BLaER1 treated with 17β-estradiol and CSF1 and Interleukin-3, amounts not matched to agents 10 nM and 100 nM (cell line): ENCODE results near the gene TAP1.

ENCODE experiments used
- H3K27ac ChIP-seq, 11 experiments: shearing (Covaris generic); formaldehyde crosslinking; 2 replicates each; pipeline ENCODE4 v1.8.1; 2022
- H3K27me3 ChIP-seq, 11 experiments: shearing (Covaris generic); formaldehyde crosslinking; 2 replicates each; pipeline ENCODE4 v1.8.1; 2022
- H3K36me3 ChIP-seq, 11 experiments: shearing (Covaris generic); formaldehyde crosslinking; 2 replicates each; pipeline ENCODE4 v1.8.1; 2022
- H3K4me1 ChIP-seq, 10 experiments: shearing (Covaris generic); formaldehyde crosslinking; 2 replicates each; pipeline ENCODE4 v1.8.1; 2022
- H3K4me2 ChIP-seq, 11 experiments: shearing (Covaris generic); formaldehyde crosslinking; 2 replicates each; pipeline ENCODE4 v1.8.1; 2022
- H3K4me3 ChIP-seq, 10 experiments: shearing (Covaris generic); formaldehyde crosslinking; 2 replicates each; pipeline ENCODE4 v1.8.1; 2022
- H3K9ac ChIP-seq, 11 experiments: shearing (Covaris generic); formaldehyde crosslinking; 2 replicates each; pipeline ENCODE4 v1.8.1; 2022
- H3K9me3 ChIP-seq, 11 experiments: shearing (Covaris generic); formaldehyde crosslinking; replicated peaks in 1 of 11; 2 replicates each; pipeline ENCODE4 v1.8.1; 2022
- H4K20me1 ChIP-seq, 11 experiments: shearing (Covaris generic); formaldehyde crosslinking; 2 replicates each; pipeline ENCODE4 v1.8.1; 2022
- Cebpa-rat ChIP-seq, 11 experiments: shearing (Covaris generic); IDR thresholded peaks; 2 replicates each; pipeline ENCODE4 v1.8.1; 2022

The TAP1 gene

DNA sequence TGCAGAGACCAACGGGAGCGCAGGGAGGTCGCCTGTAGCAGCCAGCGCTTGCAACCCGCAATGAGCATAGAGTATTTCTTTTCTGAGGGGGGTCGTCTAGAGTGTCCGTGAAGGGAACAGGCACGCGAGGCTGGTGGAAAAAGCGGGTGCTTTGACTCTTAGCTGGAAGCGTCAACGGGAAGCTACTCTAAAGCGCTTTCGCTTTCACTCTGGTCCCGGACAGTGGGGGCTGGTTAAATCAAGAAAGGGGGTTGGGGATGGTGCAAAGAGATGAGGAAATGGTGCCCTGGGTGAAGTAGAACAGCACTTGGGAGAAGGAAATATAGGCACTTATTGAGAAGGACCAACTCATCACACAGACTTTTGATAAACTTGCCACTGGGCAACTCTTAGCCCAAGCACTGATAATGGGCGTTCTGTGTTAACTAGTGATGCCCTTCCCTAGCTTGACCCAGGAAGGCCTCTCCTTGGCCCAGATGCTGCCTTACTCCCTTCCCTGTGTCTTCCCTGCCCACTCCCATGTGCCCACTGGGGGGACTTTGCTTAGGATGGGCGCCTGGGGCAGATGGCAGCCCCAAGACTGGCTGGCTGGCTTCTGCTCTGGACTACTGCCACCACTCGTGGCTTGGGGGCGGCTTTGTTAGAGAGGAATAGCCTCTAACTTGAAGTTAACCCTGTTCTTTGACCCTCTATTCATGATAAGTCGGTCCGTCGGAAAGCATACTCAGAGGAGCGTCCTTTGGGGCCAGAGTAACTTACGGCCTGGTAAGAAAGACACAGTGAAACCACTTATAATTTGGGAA is 1.1 kb upstream of the TAP1 start:
- Histone ChIP-seq H3K4me3 (peak overlapping the region; percentile 80 to 93 (median 84)), H3K36me3 (peaks cover 42 to 58% (median 52%) of the 10 kb centered on the region in 11 experiments), H3K27ac (peak overlapping the region; percentile 8 to 96 (median 88); a peak in 21 of 22 replicates), H3K27me3 (no peaks in the 10 kb centered on the region), H4K20me1 (peaks cover 0 to 5% (median 0%) of the 10 kb centered on the region in 11 experiments; a peak in 1 of 22 replicates), H3K4me1 (peaks cover 34 to 47% (median 42%) of the 10 kb centered on the region in 10 experiments), H3K4me2 (peak overlapping the region; percentile 91 to 100 (median 95)), H3K9me3 (no peaks in the 10 kb centered on the region), H3K9ac (peak overlapping the region; percentile 81 to 94 (median 86))
- no peak for TF ChIP-seq Cebpa-rat (IDR thresholded peaks at IDR 0.05)

GRCh38 chr6:32852844-32853540 is 512 bp downstream of the TAP1 start:
- Histone ChIP-seq H4K20me1 (peaks cover 0 to 5% (median 0%) of the 10 kb centered on the region in 11 experiments; a peak in 2 of 22 replicates), H3K36me3 (peaks cover 42 to 58% (median 51%) of the 10 kb centered on the region in 11 experiments), H3K4me1 (peaks cover 33 to 45% (median 39%) of the 10 kb centered on the region in 10 experiments), H3K27ac (peak overlapping the region; percentile 67 to 96 (median 88)), H3K27me3 (no peaks in the 10 kb centered on the region), H3K9me3 (no peaks in the 10 kb centered on the region; a peak in 3 of 22 replicates), H3K9ac (peak overlapping the region; percentile 81 to 94 (median 86)), H3K4me3 (peak overlapping the region; percentile 80 to 93 (median 84)), H3K4me2 (peak overlapping the region; percentile 91 to 100 (median 96))
- no peak for TF ChIP-seq Cebpa-rat (IDR thresholded peaks at IDR 0.05)

GRCh38 chr6:32852018-32852843 is 1.3 kb downstream of the TAP1 start:
- TF ChIP-seq Cebpa-rat (IDR thresholded peaks at IDR 0.05), result no peak
- no peaks in the 10 kb centered on the region; a peak in 3 of 22 replicates for H3K9me3 ChIP-seq
- H3K9ac ChIP-seq, result peak overlapping the region; percentile 81 to 94 (median 86)

DNA sequence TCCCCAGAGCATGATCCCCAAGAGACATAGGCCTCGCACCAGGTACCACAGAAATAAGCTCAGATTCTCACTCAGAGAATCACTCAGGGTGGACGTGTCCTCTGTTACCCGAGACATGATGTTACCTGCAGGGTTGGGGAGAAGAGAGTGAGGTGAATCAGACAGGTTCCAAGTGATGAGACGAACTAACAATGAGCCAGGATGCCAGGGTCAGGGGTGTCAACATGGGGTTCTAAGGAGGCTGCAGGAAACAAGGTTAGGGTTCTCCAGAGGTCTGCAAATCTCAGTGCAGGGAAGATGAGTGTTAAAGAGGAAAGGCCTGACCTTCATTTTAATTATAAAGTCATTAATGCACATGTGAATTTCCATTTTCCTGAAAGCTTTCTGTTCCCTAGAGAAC is 2.5 kb downstream of the TAP1 start:
- no peaks in the 10 kb centered on the region for H3K27me3 ChIP-seq
- H3K4me3 ChIP-seq, result no peak overlapping the region
- H3K9me3 ChIP-seq, result no peaks in the 10 kb centered on the region; a peak in 3 of 22 replicates
- H3K36me3 ChIP-seq, result peaks cover 51 to 58% (median 55%) of the 10 kb centered on the region in 11 experiments
- H3K27ac ChIP-seq, result no peak overlapping the region
- H3K4me2 ChIP-seq, result peak overlapping the region; percentile 91 to 100 (median 96); a peak in 18 of 22 replicates
- peaks cover 0 to 23% (median 11%) of the 10 kb centered on the region in 11 experiments; a peak in 10 of 22 replicates for H4K20me1 ChIP-seq
- H3K4me1 ChIP-seq, result peaks cover 37 to 58% (median 52%) of the 10 kb centered on the region in 10 experiments
- no peak for TF ChIP-seq Cebpa-rat (IDR thresholded peaks at IDR 0.05)
- H3K9ac ChIP-seq, result peak overlapping the region in 2 of 11 experiments; percentile 41 to 86; a peak in 2 of 22 replicates

More at GRCh38 chr6:32852018-32852843, 1.3 kb downstream of the TAP1 start:
- peak overlapping the region; percentile 91 to 100 (median 96) for H3K4me2 ChIP-seq
- H3K4me3 ChIP-seq, result peak overlapping the region; percentile 80 to 93 (median 84)
- H3K27ac ChIP-seq, result peak overlapping the region; percentile 67 to 96 (median 88); a peak in 21 of 22 replicates
- no peaks in the 10 kb centered on the region for H3K27me3 ChIP-seq
- H3K4me1 ChIP-seq, result peaks cover 33 to 50% (median 43%) of the 10 kb centered on the region in 10 experiments
- H3K36me3 ChIP-seq, result peaks cover 44 to 58% (median 51%) of the 10 kb centered on the region in 11 experiments
- H4K20me1 ChIP-seq, result peaks cover 0 to 10% (median 0%) of the 10 kb centered on the region in 11 experiments; a peak in 6 of 22 replicates

DNA sequence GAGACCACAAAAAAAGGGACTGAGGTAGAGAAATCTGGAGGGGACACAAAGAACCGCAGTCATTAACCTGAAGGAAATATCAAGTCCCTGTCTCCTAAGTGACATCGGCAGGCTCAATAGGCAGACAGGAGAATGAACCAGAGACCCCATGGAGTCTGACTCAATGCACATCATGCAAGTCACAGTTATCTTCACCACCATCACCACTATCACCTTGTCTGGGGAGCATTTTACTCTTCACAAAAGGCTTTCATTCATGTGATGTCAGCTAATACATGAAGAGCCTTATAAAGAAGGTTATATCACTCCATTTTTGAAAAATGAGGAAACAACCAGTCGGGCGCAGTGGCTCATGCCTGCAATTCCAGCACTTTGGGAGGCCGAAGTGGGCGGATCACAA is 4.4 kb downstream of the TAP1 start:
- Histone ChIP-seq H3K9me3 (no peaks in the 10 kb centered on the region; a peak in 3 of 22 replicates), H3K27me3 (no peaks in the 10 kb centered on the region), H3K4me3 (no peak overlapping the region)

GRCh38 chr6:32847795-32848194 is 5.7 kb downstream of the TAP1 start:
- peaks cover 42 to 63% (median 57%) of the 10 kb centered on the region in 10 experiments for H3K4me1 ChIP-seq

More for the DNA sequence above, 4.4 kb downstream of the TAP1 start:
- H3K4me2 ChIP-seq, result no peak overlapping the region
- H3K4me1 ChIP-seq, result peaks cover 36 to 56% (median 50%) of the 10 kb centered on the region in 10 experiments
- H3K36me3 ChIP-seq, result peaks cover 55 to 60% (median 57%) of the 10 kb centered on the region in 11 experiments
- peaks cover 0 to 29% (median 14%) of the 10 kb centered on the region in 11 experiments; a peak in 11 of 22 replicates for H4K20me1 ChIP-seq
- no peak for TF ChIP-seq Cebpa-rat (IDR thresholded peaks at IDR 0.05)
- no peak overlapping the region for H3K27ac ChIP-seq
- no peak overlapping the region for H3K9ac ChIP-seq

GRCh38 chr6:32847004-32847403 is 6.5 kb downstream of the TAP1 start:
- no peak overlapping the region for H3K9ac ChIP-seq
- H3K9me3 ChIP-seq, result no peaks in the 10 kb centered on the region; a peak in 3 of 22 replicates
- H3K27me3 ChIP-seq, result no peaks in the 10 kb centered on the region
- TF ChIP-seq Cebpa-rat (IDR thresholded peaks at IDR 0.05), result no peak
- H3K4me3 ChIP-seq, result no peak overlapping the region
- peaks cover 0 to 26% (median 14%) of the 10 kb centered on the region in 11 experiments; a peak in 11 of 22 replicates for H4K20me1 ChIP-seq
- H3K4me1 ChIP-seq, result peaks cover 44 to 64% (median 58%) of the 10 kb centered on the region in 10 experiments
- H3K36me3 ChIP-seq, result peaks cover 60 to 69% (median 64%) of the 10 kb centered on the region in 11 experiments
- no peak overlapping the region for H3K27ac ChIP-seq
- H3K4me2 ChIP-seq, result peak overlapping the region in 10 of 11 experiments; percentile 81 to 97 (median 92); a peak in 18 of 22 replicates

More at GRCh38 chr6:32847795-32848194, 5.7 kb downstream of the TAP1 start:
- H3K36me3 ChIP-seq, result peaks cover 55 to 61% (median 57%) of the 10 kb centered on the region in 11 experiments
- H3K27ac ChIP-seq, result no peak overlapping the region
- no peaks in the 10 kb centered on the region for H3K27me3 ChIP-seq
- no peak overlapping the region for H3K4me3 ChIP-seq
- no peaks in the 10 kb centered on the region; a peak in 3 of 22 replicates for H3K9me3 ChIP-seq
- H4K20me1 ChIP-seq, result peaks cover 0 to 29% (median 14%) of the 10 kb centered on the region in 11 experiments; a peak in 11 of 22 replicates
- no peak for TF ChIP-seq Cebpa-rat (IDR thresholded peaks at IDR 0.05)
- H3K9ac ChIP-seq, result no peak overlapping the region
- H3K4me2 ChIP-seq, result peak overlapping the region in 3 of 11 experiments; percentile 5 to 96 (median 92); a peak in 1 of 22 replicates
